ENCODE data around the gene EHMT1.
"Not testable (repeated sequence)": the region's sequence is repeated elsewhere in the genome, so short reads cannot be mapped to it uniquely, and the experiment has no call there.

EHMT1 gene

DNA sequence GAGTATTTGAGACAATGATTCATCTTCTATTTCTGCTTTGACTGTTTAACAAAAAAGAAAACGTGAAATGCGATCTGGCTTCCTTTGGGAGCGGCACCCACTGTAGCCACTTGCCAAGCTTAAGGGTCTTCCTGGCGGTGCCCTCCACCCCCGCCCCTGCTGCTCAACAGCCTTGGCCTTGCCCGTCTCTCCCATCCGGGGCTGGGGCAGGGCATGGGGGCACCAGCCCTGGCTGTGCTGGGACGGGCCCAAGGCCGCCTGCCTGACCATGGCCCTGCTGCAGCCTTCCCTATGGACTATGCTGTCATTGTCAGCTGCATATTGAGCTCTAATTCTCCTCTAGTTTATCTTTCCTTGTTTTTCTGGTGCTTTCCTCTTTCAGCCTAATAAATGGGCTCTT lies 143.0 kb downstream of the EHMT1 start:
- no peak for DNase-seq (ENCODE audit: low spot score)

DNA sequence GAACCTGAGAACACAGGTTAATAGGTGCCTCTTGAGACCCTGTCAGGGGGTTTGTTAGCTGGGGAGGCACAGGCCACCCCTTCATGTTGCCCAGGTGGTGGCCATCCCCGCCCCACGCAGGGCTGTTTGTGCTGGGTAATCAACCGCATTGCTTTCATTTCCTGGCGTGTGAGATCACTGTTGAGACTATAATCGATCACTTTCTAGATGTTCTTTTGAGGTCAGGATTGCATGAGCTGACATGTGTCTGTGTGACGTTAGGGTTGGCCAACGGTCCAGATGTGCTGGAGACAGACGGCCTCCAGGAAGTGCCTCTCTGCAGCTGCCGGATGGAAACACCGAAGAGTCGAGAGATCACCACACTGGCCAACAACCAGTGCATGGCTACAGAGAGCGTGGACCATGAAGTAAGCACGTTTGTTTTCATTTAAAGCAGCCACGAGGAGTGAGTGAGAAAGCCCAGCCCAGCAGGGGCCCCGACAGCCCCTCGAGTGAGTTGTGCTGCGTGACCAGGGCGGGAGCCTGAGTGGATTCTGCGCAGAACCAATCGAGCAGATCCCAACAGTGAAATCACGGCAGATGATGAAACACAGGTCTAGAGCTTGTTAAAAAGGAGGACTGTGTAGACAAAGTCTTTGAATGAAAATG lies 143.7 kb downstream of the EHMT1 start:
- DNase-seq (ENCODE audit: low spot score): no peak

DNA sequence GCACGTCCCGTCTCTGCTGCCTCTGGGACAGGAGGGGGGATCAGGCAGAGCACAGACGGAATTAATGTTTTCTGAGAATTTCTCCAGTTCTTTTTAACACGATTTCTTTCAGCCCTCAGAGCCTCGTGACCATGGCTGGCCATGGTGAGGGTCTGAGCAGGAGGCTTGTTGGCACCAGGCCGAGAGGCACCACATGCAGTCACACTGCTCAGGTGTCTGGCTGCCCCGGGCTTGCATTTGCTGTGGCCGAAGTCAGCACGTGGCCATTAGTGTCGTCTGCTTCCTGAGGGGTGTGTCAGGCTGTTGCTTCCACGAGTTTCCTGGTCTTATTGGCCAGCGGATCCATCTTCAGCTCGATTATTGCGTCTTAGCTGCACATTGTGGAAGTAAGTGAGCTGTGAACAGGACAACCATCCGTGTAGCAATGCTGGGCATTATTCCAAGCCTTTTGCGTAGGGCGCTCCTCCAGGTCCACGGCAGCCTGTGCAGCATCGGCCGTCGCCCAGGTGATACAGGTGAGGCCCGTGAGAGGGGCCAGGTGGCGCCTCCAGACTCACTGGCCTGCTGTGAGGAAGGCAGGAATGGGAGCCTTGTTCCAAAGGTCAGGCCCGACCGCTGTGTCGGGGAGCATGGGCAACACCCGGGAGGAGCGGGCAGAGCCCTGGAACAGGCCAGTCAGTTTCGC lies 144.6 kb downstream of the EHMT1 start:
- no peak for DNase-seq (ENCODE audit: low spot score)

DNA sequence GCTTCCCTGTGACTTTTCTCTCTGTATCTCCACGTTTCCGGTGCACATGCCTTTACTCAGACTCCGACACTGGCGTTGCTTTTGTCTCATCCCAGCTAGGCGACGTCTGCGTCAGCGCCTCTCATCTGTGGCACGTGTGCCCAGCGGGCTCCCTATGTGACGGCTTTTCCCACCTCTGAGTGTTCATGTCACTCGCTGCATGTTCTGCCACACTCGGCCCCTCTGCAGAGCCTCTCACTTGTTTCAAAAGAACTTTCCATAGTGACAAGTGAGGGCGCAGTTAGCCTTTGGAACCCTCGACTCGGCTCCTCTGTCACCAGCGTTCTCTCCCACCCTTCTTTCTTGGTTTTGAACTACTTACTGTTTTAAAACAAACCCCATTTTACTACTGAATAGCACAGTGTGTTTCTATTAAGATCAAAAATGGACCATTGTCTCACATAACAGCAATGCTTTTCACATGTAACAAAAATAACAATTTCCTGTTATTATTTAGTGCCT lies 145.4 kb downstream of the EHMT1 start:
- peak; percentile 81 for DNase-seq (ENCODE audit: low spot score)

DNA sequence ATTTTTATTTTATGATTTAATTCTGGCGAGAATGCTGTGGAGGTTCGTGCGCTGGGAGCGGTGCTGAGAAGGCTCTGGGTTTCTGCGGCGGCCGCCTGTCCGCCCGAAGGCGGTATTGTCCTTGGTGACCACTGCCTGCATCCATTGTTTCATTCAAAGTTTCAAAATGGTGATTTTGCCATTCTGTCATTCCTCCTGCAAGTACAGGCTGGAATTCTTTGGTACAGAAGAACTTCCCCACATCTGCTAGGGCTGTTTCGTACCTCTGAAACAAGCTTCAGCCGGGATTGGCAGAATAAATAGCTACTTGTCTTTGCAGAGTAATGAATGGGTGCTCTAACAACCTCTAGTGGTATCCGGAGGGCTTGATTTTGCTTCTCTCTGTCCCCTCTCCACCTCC lies 146.2 kb downstream of the EHMT1 start:
- peak; percentile 27 for DNase-seq (ENCODE audit: low spot score)

DNA sequence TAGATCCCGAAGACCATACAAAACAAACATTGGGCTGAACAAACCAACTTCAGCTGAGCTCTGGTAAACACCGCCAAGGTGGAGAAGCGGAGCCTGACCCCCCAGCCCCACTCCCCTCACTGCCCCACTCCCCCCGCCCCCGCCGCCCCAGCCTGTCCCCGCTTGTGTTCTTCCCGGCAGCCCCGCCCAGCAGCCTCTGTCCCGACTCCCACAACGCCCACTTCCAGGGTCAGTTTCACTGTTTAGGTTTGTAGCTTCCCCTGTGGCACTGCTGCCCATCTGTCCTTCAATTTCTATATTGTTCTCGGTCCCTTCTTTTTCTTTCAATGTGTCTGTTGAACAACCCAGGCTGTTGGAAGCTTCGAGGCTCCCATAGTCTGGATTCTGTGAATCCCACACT lies 146.7 kb downstream of the EHMT1 start:
- DNase-seq (ENCODE audit: low spot score): no peak

DNA sequence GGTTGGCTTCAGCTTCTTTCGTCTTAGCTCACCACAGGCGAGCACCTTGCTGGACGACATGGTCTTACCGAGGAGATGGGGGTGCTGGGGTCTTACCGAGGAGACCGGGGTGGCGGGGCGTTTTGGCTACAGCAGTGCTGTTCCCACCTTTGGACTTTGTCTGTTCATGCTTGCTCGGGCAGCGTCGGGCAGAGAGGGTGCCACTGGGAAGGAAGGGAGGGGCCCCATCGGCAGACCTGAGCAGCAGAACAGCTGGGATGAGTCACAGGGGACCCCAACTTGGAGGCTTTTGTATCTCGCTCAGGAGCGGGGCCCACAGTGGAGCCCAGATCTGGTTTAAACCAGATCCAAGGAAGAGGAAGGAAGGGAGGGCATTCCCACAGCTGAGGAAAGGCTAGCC lies 152.8 kb downstream of the EHMT1 start:
- no peak for DNase-seq (ENCODE audit: low spot score)

DNA sequence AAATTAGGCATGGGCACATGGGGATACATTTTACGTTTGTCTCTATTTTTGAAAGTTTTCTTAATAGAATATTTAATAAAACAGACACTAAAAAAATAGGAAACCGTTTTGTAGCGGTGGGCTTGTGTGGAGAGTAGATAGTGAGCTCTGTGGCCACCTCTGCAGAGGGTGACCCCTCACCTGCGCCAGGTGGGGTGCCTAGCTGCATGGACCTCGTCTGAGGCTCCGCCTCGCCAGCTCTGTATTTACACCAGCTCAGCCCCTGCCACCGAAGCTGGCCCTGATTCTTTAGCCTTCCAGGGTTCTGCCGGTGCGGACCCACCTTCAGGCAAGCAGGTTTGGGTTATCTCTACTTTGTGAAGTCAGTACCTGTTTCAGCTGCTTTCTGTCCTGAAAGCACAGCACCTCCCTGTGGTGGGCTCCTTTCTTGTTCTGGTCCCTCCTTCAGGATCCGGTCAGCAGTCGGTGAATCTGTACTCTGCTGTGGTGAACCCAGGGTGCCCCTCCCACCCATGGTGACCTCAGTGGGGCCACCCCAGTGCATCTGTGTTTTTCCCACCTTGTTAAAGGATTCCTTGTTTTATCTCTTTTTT lies 153.6 kb downstream of the EHMT1 start:
- no peak for DNase-seq (ENCODE audit: low spot score)

DNA sequence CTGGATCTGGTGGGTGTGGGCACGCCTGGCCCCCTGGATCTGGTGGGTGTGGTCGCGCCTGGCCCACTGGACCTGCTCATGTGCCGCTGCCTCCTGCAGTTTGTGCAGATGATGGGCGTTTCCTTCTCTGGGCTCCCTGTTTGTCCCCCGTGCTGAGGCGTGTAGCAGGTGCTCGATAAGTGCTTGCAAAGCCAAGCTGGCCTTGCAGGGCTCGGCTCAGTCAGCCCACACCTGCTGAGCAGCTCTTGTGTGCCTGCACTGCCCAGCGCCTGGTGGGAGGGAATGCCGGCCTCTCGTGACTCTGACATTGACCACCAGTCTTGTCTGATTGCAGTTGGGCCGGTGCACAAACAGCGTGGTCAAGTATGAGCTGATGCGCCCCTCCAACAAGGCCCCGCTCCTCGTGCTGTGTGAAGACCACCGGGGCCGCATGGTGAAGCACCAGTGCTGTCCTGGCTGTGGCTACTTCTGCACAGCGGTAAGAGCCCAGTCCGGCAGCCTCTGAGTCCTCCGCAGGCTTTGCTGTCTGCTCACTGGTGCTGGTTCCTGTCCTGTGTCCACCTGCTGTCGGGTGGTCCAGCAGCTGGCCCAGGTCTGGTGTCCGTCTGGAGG lies 156.1 kb downstream of the EHMT1 start:
- no peak for DNase-seq (ENCODE audit: low spot score)

DNA sequence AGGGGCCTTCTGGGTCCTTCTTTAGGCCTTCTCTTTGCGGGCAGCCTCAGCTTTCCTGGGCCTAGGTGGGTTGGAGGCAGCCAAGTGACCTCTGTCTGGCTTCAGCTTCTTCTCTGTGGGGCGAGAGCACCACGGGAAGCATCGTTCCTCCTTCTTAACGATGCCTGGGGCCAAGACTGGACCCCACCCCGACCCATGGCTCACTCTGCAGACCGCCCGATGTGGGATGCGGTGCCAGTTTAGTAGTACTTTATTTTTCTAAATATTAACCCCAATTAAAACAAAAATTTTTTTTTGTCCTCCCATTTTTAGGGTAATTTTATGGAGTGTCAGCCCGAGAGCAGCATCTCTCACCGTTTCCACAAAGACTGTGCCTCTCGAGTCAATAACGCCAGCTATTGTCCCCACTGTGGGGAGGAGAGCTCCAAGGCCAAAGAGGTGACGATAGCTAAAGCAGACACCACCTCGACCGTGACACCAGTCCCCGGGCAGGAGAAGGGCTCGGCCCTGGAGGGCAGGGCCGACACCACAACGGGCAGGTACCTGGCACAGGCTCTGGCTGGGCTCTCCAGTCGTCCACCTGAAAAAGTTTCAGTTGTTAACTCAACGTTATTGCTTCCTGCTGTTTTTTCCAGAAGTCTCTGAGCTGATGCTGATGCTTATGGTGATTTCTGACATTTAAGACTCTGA lies 157.6 kb downstream of the EHMT1 start:
- DNase-seq (ENCODE audit: low spot score): no peak

DNA sequence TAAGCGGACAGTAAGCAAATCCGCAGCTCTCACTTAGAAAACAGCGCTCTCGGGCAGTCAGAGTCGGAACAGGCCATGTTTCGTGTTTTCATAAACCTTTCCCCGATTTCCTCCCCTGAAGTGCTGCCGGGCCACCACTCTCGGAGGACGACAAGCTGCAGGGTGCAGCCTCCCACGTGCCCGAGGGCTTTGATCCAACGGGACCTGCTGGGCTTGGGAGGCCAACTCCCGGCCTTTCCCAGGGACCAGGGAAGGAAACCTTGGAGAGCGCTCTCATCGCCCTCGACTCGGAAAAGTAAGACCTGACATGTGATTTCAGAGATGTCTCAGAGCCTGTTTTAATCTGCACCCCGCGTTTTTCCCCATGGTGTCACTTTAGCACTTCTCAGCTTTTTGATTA lies 159.0 kb downstream of the EHMT1 start:
- DNase-seq (ENCODE audit: low spot score): no peak

DNA sequence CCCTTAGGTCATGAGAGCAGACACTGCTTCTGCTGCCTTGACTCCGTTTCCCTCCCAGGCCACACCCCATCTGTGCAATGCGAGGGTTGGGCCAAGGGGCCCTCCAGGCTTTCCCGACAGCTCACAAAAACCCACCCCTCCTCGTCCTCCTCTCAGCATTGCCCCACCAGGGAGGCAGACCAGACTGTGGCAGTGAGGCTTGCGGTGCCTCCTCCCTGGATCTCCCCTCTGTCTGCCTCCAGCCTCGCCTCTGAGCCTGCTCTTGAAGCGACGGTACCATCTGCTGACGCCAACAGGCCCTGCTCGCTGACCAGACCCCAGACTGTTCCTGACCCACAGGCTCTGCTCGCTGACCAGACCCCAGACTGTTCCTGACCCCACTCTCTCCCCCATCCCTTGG lies 159.5 kb downstream of the EHMT1 start:
- DNase-seq (ENCODE audit: low spot score): no peak

DNA sequence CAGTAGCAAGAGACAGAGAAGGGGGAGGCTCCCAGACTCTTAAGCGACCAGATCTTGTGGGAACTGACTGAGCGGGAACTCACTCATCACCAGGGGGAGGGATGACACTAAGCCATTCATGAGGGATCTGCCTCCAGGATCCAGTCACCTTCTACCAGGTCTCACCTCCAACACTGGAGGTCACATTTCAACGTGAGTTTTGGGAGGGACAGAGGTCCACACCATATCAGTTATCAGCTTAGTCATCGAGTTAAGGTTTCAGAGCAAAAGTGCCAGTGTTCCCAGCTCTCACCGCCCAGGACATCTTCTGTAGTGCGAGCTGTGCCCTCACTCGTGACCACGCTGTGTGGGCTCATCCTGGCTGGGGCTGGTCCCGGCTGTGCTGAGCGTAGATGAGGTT lies 160.1 kb downstream of the EHMT1 start:
- DNase-seq (ENCODE audit: low spot score): no peak

DNA sequence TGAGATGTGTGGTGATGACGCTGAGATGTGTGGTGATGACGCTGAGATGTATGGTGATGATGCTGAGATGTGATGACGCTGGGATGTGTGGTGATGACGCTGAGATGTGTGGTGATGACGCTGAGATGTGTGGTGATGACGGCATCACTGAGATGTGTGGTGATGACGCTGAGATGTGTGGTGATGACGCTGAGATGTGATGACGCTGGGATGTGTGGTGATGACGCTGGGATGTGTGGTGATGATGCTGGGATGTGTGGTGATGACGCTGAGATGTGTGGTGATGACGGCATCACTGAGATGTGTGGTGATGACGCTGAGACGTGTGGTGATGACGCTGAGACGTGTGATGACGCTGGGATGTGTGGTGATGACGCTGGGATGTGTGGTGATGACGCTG lies 161.2 kb downstream of the EHMT1 start:
- DNase-seq (ENCODE audit: low spot score): not testable (repeated sequence)

DNA sequence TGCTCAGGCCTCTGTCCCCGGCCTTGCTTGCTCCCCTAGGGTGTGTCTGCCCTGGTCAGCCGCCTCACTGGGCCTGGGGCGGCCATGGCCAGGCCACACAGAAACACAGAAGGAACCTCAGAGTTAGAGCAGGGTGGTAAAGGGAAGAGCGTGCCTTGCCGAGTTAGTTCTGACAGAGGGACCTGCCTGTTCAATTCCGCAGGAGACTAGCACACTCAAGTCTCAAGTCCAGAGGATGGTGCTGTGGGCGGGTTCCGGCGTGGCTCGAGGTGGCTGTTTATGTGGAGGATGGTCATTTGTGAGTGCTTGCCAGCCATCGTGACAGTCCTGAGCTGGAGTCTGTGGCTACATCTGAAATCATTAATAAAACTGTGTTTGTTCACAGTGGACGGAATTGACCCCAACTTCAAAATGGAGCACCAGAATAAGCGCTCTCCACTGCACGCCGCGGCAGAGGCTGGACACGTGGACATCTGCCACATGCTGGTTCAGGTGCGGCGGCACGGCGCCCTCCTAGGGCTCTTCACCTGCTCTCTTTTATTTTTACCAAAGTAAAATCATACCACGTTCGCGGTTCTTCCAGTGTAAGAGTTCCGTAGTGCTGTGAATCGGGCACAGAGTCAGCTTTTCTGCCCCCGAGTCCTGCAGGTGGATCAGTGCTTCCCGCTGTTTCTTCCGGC lies 163.2 kb downstream of the EHMT1 start:
- no peak for DNase-seq (ENCODE audit: low spot score)

DNA sequence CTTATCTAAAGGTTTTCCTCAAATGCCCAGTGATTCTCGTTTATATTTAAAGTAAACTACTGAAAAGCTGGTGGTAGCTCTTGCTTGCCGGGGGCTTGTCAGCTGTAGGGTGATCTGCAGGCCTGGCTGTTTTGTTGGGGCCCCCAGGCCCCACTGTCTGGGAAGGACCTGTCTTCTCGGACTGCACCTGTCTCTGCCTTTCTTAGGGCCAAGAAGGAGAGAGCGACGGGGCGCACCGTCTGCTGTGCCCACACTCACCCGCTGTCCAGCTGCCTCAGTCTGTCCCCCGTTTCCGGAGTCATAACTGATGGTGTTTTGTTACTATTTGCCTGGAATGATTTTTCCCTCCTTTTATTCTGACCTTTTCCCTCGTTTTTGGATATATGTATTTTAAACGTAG lies 164.7 kb downstream of the EHMT1 start:
- no peak for DNase-seq (ENCODE audit: low spot score)

DNA sequence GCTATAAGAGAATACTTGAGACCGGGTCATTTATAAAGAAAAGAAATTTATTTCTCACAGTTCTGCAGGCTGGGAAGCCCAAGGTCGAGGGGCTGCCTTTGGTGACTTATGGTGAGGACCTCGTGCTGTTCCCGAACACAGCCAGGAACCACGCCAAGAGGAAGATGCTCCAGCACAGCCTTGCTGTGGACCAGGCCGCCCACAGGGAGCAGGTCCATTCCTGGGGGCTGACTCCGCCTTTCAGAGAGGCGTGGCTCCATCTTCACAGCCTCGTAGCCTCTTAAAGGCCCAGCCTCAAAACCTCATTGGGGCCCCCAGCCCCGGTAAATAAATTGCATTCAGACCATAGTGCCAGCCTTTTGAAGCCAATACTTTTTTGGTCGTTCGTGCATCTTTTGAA lies 165.2 kb downstream of the EHMT1 start:
- no peak for DNase-seq (ENCODE audit: low spot score)

DNA sequence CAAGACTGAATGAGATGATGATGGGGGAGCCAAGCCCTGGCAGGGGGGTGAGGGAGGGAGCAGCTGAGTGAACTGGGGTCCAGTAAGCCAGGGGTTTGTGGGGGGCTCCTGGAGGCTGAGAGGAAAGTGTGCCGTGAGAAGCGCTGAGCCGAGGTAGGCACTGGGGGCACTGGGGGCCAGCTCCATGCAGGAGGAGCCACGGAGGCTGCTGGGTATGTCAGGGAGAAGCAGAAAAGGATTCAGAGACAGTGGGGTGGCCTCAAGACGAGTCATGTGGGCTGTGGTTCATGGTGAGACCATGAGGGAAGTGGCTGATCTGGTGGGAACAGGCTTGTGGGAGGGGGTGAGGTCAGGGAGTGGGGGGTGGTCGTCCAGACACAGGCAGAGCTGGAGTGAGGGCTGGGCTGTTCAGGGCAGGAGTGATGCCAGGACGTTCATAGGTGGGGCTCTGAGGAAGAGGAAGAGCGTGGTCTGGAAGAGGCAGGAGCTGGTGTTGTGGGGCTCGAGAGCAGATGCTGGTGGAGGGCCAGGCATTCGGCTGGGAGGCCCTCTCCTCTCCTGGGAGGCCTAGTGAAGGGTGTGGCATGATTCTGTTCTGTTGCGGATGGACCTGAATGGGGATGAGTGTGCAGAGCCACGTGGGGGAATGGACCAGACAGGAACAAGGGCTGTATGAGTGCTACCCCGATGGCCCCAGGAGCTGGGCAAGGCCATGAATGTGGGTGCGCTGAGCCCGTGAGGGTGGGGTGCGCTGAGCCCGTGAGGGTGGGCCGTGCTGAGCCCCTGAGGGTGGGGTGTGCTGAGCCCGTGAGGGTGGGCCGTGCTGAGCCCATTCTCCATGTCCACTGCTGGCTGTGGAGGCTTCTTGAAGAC lies 166.1 kb downstream of the EHMT1 start:
- no peak for DNase-seq (ENCODE audit: low spot score)

DNA sequence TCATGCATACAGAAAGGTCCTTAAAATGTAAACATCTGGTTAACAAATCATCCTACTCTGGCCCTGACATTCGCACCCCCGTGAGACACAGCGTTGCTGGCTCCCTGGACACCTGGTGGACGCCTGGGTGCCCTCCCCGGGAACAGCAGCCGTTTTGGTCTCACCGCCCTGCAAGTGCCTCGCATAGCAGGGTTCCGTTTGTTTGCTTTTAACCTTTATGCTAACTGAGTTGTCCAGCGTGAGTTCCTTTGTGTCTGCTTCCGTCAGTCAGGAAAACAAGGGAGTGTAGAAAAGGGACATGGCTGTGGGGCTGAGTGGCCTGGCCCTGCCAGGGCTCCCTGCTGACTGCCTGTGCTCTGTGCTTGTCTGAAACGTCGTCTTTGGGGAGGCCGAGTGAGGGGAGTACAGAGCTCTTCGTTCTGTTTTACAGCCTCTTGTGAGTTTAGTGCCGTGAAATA lies 166.9 kb downstream of the EHMT1 start:
- DNase-seq (ENCODE audit: low spot score): no peak

DNA sequence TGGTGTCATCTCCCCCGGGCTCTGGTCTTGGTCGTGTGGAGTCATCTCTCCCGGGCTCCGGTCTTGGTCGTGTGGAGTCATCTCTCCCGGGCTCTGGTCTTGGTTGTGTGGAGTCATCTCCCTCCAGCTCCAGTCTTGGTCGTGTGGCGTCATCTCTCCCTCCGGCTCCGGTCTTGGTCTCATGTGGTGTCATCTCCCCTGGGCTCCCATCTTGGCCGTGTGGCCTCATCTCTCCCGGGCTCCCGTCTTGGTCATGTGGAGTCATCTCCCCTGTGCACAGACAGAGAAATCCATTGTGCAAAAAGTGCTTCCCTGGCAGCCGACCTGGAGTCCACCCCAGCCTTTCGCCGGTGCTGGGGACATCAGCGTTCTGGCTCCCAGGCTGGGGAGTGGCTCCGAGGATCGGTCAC lies 167.7 kb downstream of the EHMT1 start:
- DNase-seq (ENCODE audit: low spot score): no peak

DNA sequence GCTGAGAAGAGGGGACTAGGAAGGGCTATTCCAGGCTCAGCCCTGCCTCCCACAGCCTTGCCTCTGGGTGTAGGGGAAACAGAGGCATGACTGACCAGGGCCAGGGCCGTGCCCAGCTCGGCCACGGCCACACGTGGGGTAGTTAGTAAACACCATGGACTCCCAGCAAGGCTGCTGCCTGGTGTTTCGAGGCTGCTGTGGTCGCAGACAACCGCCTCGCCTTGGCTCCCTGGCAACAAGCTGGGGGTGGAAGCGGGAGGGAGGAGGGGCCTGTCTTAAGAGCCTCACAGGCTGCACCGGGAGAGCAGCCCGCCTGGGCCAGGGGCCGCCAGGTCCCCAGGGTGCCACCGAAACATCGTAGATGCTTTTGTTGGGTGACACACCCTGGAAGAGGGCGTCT lies 168.6 kb downstream of the EHMT1 start:
- DNase-seq (ENCODE audit: low spot score): no peak

Data from putamen (tissue), 1 donor.